Heart left ventricle (tissue), 16 donors: ENCODE data around the gene WWOX. TPM values are rescaled to one million over a fixed set of nuclear protein-coding genes. Genes with fewer than 3 reads are reported as not detected.

ENCODE experiments used
- ATAC-seq, 4 donors: fragments of 200-7000 bp; cut with Tn5 transposase; one replicate each; pipeline ENCODE4 v1.9.1; 2020 to 2022; ENCODE audit warnings: moderate library complexity in 4 of 4, mild to moderate bottlenecking in 3 of 4, moderate number of reproducible peaks in 1 of 4
- DNase-seq, 5 donors: peaks; one replicate each; pipeline ENCODE4 v3.0.0-alpha.2; 2020
- H3K27ac ChIP-seq, 12 donors: fragments of 200-600 bp; sonication (generic) in 4 of 12; one replicate each; pipeline versions ENCODE4 v1.5.0 to v1.8.0; 2016 to 2022; ENCODE audit warnings: mild to moderate bottlenecking in 2 of 12
- H3K27me3 ChIP-seq, 9 donors: fragments of 200-600 bp; sonication (generic) in 2 of 9; one replicate each; pipeline versions ENCODE4 v1.5.1 to v1.8.0; 2016 to 2022; ENCODE audit warnings: mild to moderate bottlenecking in 3 of 9
- H3K36me3 ChIP-seq, 9 donors: fragments of 200-600 bp; sonication (generic) in 2 of 9; one replicate each; pipeline versions ENCODE4 v1.5.0 to v1.8.0; 2018 to 2022; ENCODE audit warnings: mild to moderate bottlenecking in 2 of 9
- H3K4me1 ChIP-seq, 12 donors: fragments of 200-600 bp; sonication (generic) in 4 of 12; one replicate each; pipeline versions ENCODE4 v1.5.0 to v1.8.0; 2016 to 2022; ENCODE audit warnings: mild to moderate bottlenecking in 3 of 12
- H3K4me3 ChIP-seq, 12 donors: fragments of 200-600 bp; sonication (generic) in 4 of 12; one replicate each; pipeline versions ENCODE4 v1.5.0 to v1.8.0; 2017 to 2022; ENCODE audit warnings: mild to moderate bottlenecking in 9 of 12, moderate library complexity in 4 of 12
- H3K9me3 ChIP-seq, 12 donors: fragments of 200-600 bp; sonication (generic) in 4 of 12; one replicate each; pipeline versions ENCODE4 v1.5.0 to v1.8.0; 2016 to 2022; ENCODE audit warnings: mild to moderate bottlenecking in 1 of 12
- POLR2A ChIP-seq, 2 donors: fragments of 450-650 bp; IDR thresholded peaks; one replicate each; pipeline ENCODE4 v1.6.1; 2017; ENCODE audit warnings: antibody characterized with exemption in 2 of 2, mild to moderate bottlenecking in 2 of 2, moderate library complexity in 2 of 2
- WGBS, 4 donors: extraction: QIAGEN DNeasy Blood & Tissue Kit in 2 of 4; methylation state at CpG; one replicate each; pipeline versions ENCODE4 v1.1.5 to v1.1.7; 2013 to 2018; 5-methylcytosine and 5-hydroxymethylcytosine counted together
- intact Hi-C, 10 donors: fragments of 100-400 bp; cut with DNase I; formaldehyde crosslinking; loops; one replicate each; pipeline versions ENCODE4 v1.11.1 to v1.14.2; 2022
- polyA plus RNA-seq, 2 donors: library from polyadenylated mRNA; stranded (reverse); fragments of 200-250 nt; gene quantifications; one replicate each; pipeline ENCODE4 v1.2.3, GENCODE V29; 2013
- total RNA-seq, 9 donors: library from RNA; depleted of rRNA in 2 of 9; stranded (reverse); fragments of >200 nt in 2 of 9; fragmentation: NEBNext Ultra II Directional in 3 of 9; extraction: Animal tissue kit (Norgen Biotek cat#: 25700) in 3 of 9; gene quantifications; one replicate each; pipeline versions ENCODE4 v1.1.0 to v1.2.4, GENCODE V29; 2016 to 2023
- TF ChIP-seq, protein P1 (sequence below), 12 donors: fragments of 200-600 bp; sonication (generic) in 4 of 12; IDR thresholded peaks; one replicate each; pipeline versions ENCODE4 v1.5.0 to v1.8.0; 2018 to 2022; ENCODE audit warnings: antibody characterized with exemption in 12 of 12, mild to moderate bottlenecking in 5 of 12
- donor health status: ischemic (EF 13 %, LVEDD 7.1; RV severe dilation, severe dysfunction).
- donor health status: healthy with polysubstance abuse.
- donor health status: DM: no; HTN: yes; CAD: no.
- donor health status: DM: no; HTN: no; CAD: no.
- donor health status: ischemic (EF 25% LVEDD 6.9; RV normal size, moderate dysfunction).
- donor health status: ischemic (EF 25% LVEDD 5.7; RV mildly dilated, moderate dysfunction).
- donor health status: healthy.
- donor health status: DM: yes; HTN: yes; CAD: no.
- donor health status: ischemic (EF 35%, LVEDD 5.7; RV mildly dilated, moderate dysfunction).
- donor health status: nonischemic (EF 11% LVEDD 7.7; RV severe dilation, severe dysfunction).
- donor health status: DM: yes; HTN: yes; CAD: no.
- donor health status: PGD.
- donor health status: ischemic (EF 29% LVEDD 5.4; RV normal size, mild dysfunction).
- donor health status: nonischemic (EF 23%, LVEDD 6.1; RV moderate dilation, normal function).

WWOX gene
- total and polyA plus RNA-seq, 11 donors, result 4.3 to 18.3 (median 9.1) TPM

DNA sequence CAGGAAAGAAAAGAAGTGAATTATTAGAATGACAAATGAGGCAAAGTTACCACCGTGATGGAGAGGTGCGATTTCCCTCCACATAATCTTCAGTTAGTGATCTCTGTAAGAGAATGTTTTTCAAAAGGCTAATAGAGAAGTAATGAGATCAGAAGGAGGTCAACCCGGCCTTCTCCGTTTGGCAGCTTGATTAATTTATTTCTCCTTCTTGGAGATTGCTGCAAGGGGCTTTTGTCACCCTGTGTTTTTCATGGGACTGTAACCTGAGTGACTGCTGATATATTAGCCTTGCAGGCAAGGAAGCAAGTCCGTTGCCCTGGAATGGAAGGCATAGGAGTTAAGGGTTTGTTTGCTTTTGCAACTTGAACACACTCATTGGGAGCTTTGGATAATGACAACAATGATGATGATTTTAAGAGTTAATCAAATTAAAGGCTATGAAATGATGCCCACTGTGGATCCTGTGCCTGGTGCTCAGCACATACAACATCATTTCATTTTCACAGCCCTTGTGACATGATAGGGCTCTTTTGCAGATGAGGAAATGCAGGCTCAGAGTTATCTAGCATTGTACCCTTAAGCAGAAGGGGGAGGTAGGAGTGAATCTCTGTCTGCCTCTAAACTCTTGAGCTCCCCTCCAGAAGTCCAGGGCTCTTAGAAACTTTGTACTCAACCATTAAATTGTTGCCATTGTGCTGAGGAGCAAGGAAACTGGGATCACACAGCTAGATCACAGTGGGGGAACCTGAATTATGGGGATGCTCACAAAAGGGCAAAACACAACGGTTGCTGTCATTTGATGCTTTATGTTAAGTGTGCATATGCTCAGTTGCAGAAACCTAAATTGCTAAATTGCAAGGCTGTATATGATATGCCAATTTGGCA is 226.3 kb downstream of the WWOX start:
- ATAC-seq (no peak), DNase-seq (no peak)
- Histone ChIP-seq H3K36me3 (no peaks in the 10 kb centered on the region), H3K27me3 (no peaks in the 10 kb centered on the region), H3K4me1 (peaks cover 0 to 3% (median 0%) of the 10 kb centered on the region in 12 donors), H3K9me3 (no peaks in the 10 kb centered on the region), H3K4me3 (no peak overlapping the region), H3K27ac (no peak overlapping the region)
- TF ChIP-seq POLR2A (IDR thresholded peaks at IDR 0.05), result no peak
- TF ChIP-seq, protein P1, sequence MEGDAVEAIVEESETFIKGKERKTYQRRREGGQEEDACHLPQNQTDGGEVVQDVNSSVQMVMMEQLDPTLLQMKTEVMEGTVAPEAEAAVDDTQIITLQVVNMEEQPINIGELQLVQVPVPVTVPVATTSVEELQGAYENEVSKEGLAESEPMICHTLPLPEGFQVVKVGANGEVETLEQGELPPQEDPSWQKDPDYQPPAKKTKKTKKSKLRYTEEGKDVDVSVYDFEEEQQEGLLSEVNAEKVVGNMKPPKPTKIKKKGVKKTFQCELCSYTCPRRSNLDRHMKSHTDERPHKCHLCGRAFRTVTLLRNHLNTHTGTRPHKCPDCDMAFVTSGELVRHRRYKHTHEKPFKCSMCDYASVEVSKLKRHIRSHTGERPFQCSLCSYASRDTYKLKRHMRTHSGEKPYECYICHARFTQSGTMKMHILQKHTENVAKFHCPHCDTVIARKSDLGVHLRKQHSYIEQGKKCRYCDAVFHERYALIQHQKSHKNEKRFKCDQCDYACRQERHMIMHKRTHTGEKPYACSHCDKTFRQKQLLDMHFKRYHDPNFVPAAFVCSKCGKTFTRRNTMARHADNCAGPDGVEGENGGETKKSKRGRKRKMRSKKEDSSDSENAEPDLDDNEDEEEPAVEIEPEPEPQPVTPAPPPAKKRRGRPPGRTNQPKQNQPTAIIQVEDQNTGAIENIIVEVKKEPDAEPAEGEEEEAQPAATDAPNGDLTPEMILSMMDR (IDR thresholded peaks at IDR 0.05), result no peak
- 74 to 88% (median 79%) methylated on average over 6 of the region's 6 CpGs for WGBS, 4 donors
- intact Hi-C loops, result no loop called here

DNA sequence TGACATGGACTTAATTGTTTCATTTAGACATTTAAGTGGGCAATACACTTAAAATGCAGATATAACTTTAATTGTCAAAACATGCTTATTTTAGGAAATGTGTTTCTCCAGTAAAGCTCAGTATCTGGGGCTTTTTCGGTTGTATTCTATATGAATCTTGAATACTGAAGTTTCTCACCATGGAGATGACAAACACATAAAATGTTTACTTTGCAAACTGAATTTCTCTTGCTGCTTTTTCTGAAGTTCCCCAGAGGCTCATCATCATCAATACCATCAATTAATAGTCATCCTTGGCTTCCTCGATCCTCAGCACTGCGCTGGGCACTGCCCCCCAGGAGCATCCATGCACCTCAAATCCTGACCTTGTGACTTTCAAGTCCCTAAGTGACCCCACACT is 227.3 kb downstream of the WWOX start:
- TF ChIP-seq, protein P1 (IDR thresholded peaks at IDR 0.05), result no peak
- no peak for TF ChIP-seq POLR2A (IDR thresholded peaks at IDR 0.05)
- DNase-seq, result no peak
- Histone ChIP-seq H3K4me1 (no peaks in the 10 kb centered on the region), H3K4me3 (no peak overlapping the region), H3K9me3 (no peaks in the 10 kb centered on the region), H3K27ac (no peak overlapping the region), H3K27me3 (no peaks in the 10 kb centered on the region), H3K36me3 (no peaks in the 10 kb centered on the region)
- intact Hi-C loops, result no loop called here
- WGBS, 4 donors, result 88 to 90% (median 89%) methylated on average over 3 of the region's 3 CpGs
- ATAC-seq, result no peak

DNA sequence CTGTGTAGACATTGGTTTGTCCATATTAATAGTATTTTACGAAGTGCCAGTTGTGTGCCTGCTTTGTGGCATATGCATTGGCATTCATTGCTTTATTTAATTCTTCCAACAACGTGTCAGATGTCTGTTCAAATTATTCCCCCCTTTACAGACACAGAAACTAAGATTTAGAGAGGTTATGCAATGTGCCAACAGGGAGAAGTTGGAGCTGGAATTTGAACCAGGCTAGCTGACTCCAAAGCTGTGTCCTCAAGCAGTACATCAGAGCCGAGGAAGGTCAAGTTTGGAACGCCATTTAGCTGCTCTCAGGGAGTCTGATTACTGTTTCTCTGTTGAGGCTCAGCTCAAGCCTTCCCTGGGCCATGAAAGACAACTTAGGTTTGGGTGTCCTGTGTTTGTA is 232.3 kb downstream of the WWOX start:
- H3K4me3 ChIP-seq, result no peak overlapping the region
- H3K27me3 ChIP-seq, result no peaks in the 10 kb centered on the region
- no peaks in the 10 kb centered on the region for H3K4me1 ChIP-seq
- TF ChIP-seq, protein P1 (IDR thresholded peaks at IDR 0.05), result no peak
- TF ChIP-seq POLR2A (IDR thresholded peaks at IDR 0.05), result no peak
- ATAC-seq (no peak), DNase-seq (no peak)
- intact Hi-C loops, result loop anchor here in 1 of 10 donors (10.0 kb wide), 1 partner anchor 53 kb away; no protein-coding TSS in a partner anchor
- H3K9me3 ChIP-seq, result no peaks in the 10 kb centered on the region
- no peaks in the 10 kb centered on the region for H3K36me3 ChIP-seq
- H3K27ac ChIP-seq, result no peak overlapping the region
- WGBS, 4 donors, result 73 to 84% (median 79%) methylated on average over 4 of the region's 4 CpGs

DNA sequence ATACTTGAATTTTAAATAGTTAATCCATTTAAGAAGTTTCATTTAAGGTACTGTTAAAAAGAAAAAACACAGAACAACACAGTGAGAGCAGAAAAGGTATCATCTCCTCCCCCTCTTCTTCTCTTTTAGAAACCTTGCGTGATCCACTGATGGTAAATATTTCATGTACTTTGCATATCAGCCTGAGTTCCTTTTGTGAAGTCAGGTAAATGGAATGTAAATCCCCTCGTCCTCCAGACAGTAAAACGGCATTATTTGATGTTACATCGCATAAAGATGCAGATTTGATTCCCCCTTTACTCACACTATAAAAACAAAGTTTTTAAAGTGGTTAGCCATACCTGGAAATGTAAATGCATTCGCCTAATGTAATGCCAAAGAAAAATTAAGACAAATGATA is 234.4 kb downstream of the WWOX start:
- Histone ChIP-seq H3K27ac (no peak overlapping the region), H3K4me3 (no peak overlapping the region), H3K36me3 (no peaks in the 10 kb centered on the region), H3K4me1 (no peaks in the 10 kb centered on the region), H3K9me3 (peaks cover 0 to 4% (median 0%) of the 10 kb centered on the region in 12 donors), H3K27me3 (no peaks in the 10 kb centered on the region)
- intact Hi-C loops, result loop anchor here in 1 of 10 donors (10.0 kb wide), 1 partner anchor 51 kb away; no protein-coding TSS in a partner anchor
- WGBS, 4 donors, result 80 to 91% (median 87%) methylated on average over 5 of the region's 5 CpGs
- ATAC-seq (no peak), DNase-seq (no peak)
- TF ChIP-seq, protein P1 (IDR thresholded peaks at IDR 0.05), result no peak
- no peak for TF ChIP-seq POLR2A (IDR thresholded peaks at IDR 0.05)
